Neuronal stem cell (in vitro differentiated cells): Measurements from ENCODE around the gene SLC6A3.
A peak's percentile ranks its signal among the peaks of the same experiment; 100 is the strongest.

Source experiments
- DNase-seq: peaks from one replicate; pipeline ENCODE4 v3.0.0-alpha.2; 2013; ENCODE audit warnings: low spot score
- H2AFZ ChIP-seq: one replicate; pipeline ENCODE4 v1.6.1; 2013; ENCODE audit warnings: mild to moderate bottlenecking, low read length, inconsistent platforms
- H2AK5ac ChIP-seq: 2 replicates; pipeline ENCODE4 v1.6.1; 2013; ENCODE audit warnings: low read depth, mild to moderate bottlenecking, inconsistent platforms, low read length, moderate library complexity, mixed read lengths
- H2BK120ac ChIP-seq: 2 replicates; pipeline ENCODE4 v1.6.1; 2013; ENCODE audit warnings: low read depth, mild to moderate bottlenecking, inconsistent platforms, low read length, moderate library complexity, mixed read lengths
- H2BK12ac ChIP-seq: one replicate; pipeline ENCODE4 v1.6.1; 2013; ENCODE audit warnings: low read length, inconsistent platforms
- H2BK15ac ChIP-seq: 2 replicates; pipeline ENCODE4 v1.6.1; 2013; ENCODE audit warnings: mild to moderate bottlenecking, low read length, inconsistent platforms, mixed read lengths
- H2BK5ac ChIP-seq: one replicate; pipeline ENCODE4 v1.6.1; 2013; ENCODE audit warnings: inconsistent platforms, mild to moderate bottlenecking, low read length, moderate library complexity
- H3K14ac ChIP-seq: one replicate; pipeline ENCODE4 v1.6.1; 2013; ENCODE audit warnings: low read length, inconsistent platforms
- H3K18ac ChIP-seq: 2 replicates; pipeline ENCODE4 v1.6.1; 2013; ENCODE audit warnings: low read length, inconsistent platforms
- H3K23ac ChIP-seq: 2 replicates; pipeline ENCODE4 v1.6.1; 2013; ENCODE audit warnings: low read depth, mild to moderate bottlenecking, mixed read lengths, low read length, inconsistent platforms; ENCODE audit not compliant: poor library complexity
- H3K27ac ChIP-seq: replicated peaks from 3 replicates; pipeline ENCODE4 v1.5.1; 2013; ENCODE audit warnings: low read length, inconsistent platforms
- H3K27me3 ChIP-seq, 3 experiments: 2 replicates each; pipeline ENCODE4 v1.6.1; 2013; ENCODE audit warnings: low read length in 3 of 3, mild to moderate bottlenecking in 2 of 3, inconsistent platforms in 1 of 3, low read depth in 1 of 3, mixed read lengths in 1 of 3, moderate library complexity in 1 of 3; ENCODE audit not compliant: control insufficient read depth in 3 of 3, insufficient read depth in 3 of 3
- H3K36me3 ChIP-seq, 2 donors: replicated peaks in 1 of 2; 2 replicates each; pipeline ENCODE4 v1.6.1; 2013; ENCODE audit warnings: low read length in 2 of 2; ENCODE audit not compliant: control insufficient read depth in 2 of 2, insufficient read depth in 2 of 2
- H3K4ac ChIP-seq: 2 replicates; pipeline ENCODE4 v1.6.1; 2013; ENCODE audit warnings: inconsistent platforms, mild to moderate bottlenecking, low read length, moderate library complexity
- H3K4me1 ChIP-seq, 2 donors: 1 replicate in 1 of 2; 2 replicates in 1 of 2; pipeline ENCODE4 v1.6.1; 2013; ENCODE audit warnings: low read length in 2 of 2, low read depth in 1 of 2; ENCODE audit not compliant: control insufficient read depth in 2 of 2, insufficient read depth in 1 of 2
- H3K4me2 ChIP-seq: one replicate; pipeline ENCODE4 v1.6.1; 2013; ENCODE audit warnings: mild to moderate bottlenecking, low read length, inconsistent platforms; ENCODE audit not compliant: insufficient read depth, poor library complexity, severe bottlenecking
- H3K4me3 ChIP-seq, 2 donors: 2 replicates each; pipeline ENCODE4 v1.5.1; 2013; ENCODE audit warnings: low read length in 2 of 2, mild to moderate bottlenecking in 2 of 2, inconsistent platforms in 1 of 2, moderate library complexity in 1 of 2
- H3K79me1 ChIP-seq: one replicate; pipeline ENCODE4 v1.6.1; 2013; ENCODE audit warnings: low read depth, mild to moderate bottlenecking, inconsistent platforms, low read length, moderate library complexity
- H3K9ac ChIP-seq: one replicate; pipeline ENCODE4 v1.6.1; 2013; ENCODE audit warnings: mild to moderate bottlenecking, low read depth, low read length, inconsistent platforms; ENCODE audit not compliant: poor library complexity
- H3K9me3 ChIP-seq, 2 donors: replicated peaks in 1 of 2; 2 replicates each; pipeline versions ENCODE3 to v1.6.1; 2013; ENCODE audit warnings: low read length in 2 of 2, mild to moderate bottlenecking in 2 of 2, inconsistent platforms in 1 of 2, low read depth in 1 of 2, mixed read lengths in 1 of 2, moderate library complexity in 1 of 2; ENCODE audit not compliant: control insufficient read depth in 2 of 2, insufficient read depth in 1 of 2
- H4K8ac ChIP-seq: one replicate; pipeline ENCODE4 v1.6.1; 2013; ENCODE audit warnings: low read depth, mild to moderate bottlenecking, inconsistent platforms, low read length, moderate library complexity
- H4K91ac ChIP-seq: one replicate; pipeline ENCODE4 v1.6.1; 2013; ENCODE audit warnings: low read length, low read depth, mild to moderate bottlenecking, inconsistent platforms; ENCODE audit not compliant: poor library complexity
- WGBS, 2 donors: extraction: QIAGEN DNeasy Blood & Tissue Kit; methylation state at CpG; one replicate each; pipeline ENCODE4 v1.1.7; 2013; ENCODE audit warnings: missing lambda C conversion rate in 2 of 2, mixed read lengths in 1 of 2; ENCODE audit not compliant: insufficient read length in 2 of 2, insufficient replicate concordance in 1 of 2; ENCODE audit errors: extremely low coverage in 2 of 2; 5-methylcytosine and 5-hydroxymethylcytosine counted together

SLC6A3 gene

GRCh38 chr5:1405539-1406530 is 39.4 kb downstream of the SLC6A3 start:
- Histone ChIP-seq H3K9me3 (peaks cover 0 to 2% of the 10 kb centered on the region in 2 donors), H2AK5ac (peak overlapping the region; percentile 37), H4K91ac (no peak overlapping the region), H3K4ac (no peak overlapping the region), H2BK12ac (no peak overlapping the region), H2BK120ac (no peak overlapping the region), H3K27ac (no peak overlapping the region), H3K27me3 (peaks cover 0 to 40% (median 1%) of the 10 kb centered on the region in 3 experiments), H2AFZ (no peak overlapping the region), H3K18ac (no peak overlapping the region), H3K23ac (peak overlapping the region; percentile 65), H3K9ac (no peak overlapping the region), H3K4me2 (no peak overlapping the region), H3K79me1 (peaks cover 2% of the 10 kb centered on the region), H3K14ac (no peak overlapping the region), H3K4me3 (peak overlapping the region in 1 of 2 donors; percentile 14), H2BK15ac (no peak overlapping the region), H3K36me3 (no peaks in the 10 kb centered on the region), H3K4me1 (peaks cover 0 to 2% of the 10 kb centered on the region in 2 donors), H2BK5ac (no peak overlapping the region), H4K8ac (peak overlapping the region; percentile 17)
- no peak for DNase-seq
- no CpG with 5 or more reads among the region's 40 CpGs for WGBS, 2 donors

- Histone ChIP-seq H3K4ac (no peak overlapping the region), H3K18ac (no peak overlapping the region), H3K27ac (no peak overlapping the region), H2BK12ac (no peak overlapping the region), H3K4me2 (no peak overlapping the region), H3K36me3 (no peaks in the 10 kb centered on the region), H3K4me3 (peak overlapping the region in 1 of 2 donors; percentile 47), H2AFZ (no peak overlapping the region), H3K27me3 (peaks cover 0 to 35% (median 0%) of the 10 kb centered on the region in 3 experiments), H2BK5ac (no peak overlapping the region), H3K23ac (peak overlapping the region; percentile 65), H2BK120ac (no peak overlapping the region), H3K4me1 (peaks cover 0 to 2% of the 10 kb centered on the region in 2 donors), H3K79me1 (peaks cover 2% of the 10 kb centered on the region), H4K8ac (no peak overlapping the region), H4K91ac (no peak overlapping the region), H2BK15ac (no peak overlapping the region), H3K9ac (peak overlapping the region; percentile 21), H2AK5ac (no peak overlapping the region), H3K14ac (no peak overlapping the region), H3K9me3 (no peaks in the 10 kb centered on the region)
- WGBS, 2 donors: no CpG with 5 or more reads among the region's 19 CpGs
- no peak for DNase-seq
Measured at GRCh38 chr5:1405121-1405520, 40.1 kb downstream of the SLC6A3 start.

GRCh38 chr5:1404062-1404461 is 41.2 kb downstream of the SLC6A3 start:
- Histone ChIP-seq H3K79me1 (peaks cover 2% of the 10 kb centered on the region), H3K9me3 (peaks cover 0 to under 1% of the 10 kb centered on the region in 2 donors), H2BK5ac (no peak overlapping the region), H2BK15ac (no peak overlapping the region), H3K27ac (no peak overlapping the region), H3K4ac (no peak overlapping the region), H3K23ac (no peak overlapping the region), H3K4me1 (no peaks in the 10 kb centered on the region), H3K14ac (no peak overlapping the region), H3K4me2 (no peak overlapping the region), H2AK5ac (no peak overlapping the region), H4K8ac (no peak overlapping the region), H3K36me3 (no peaks in the 10 kb centered on the region), H2BK120ac (no peak overlapping the region), H4K91ac (no peak overlapping the region), H2AFZ (no peak overlapping the region), H3K18ac (no peak overlapping the region), H2BK12ac (no peak overlapping the region), H3K27me3 (peaks cover 0 to 35% (median 0%) of the 10 kb centered on the region in 3 experiments), H3K4me3 (no peak overlapping the region), H3K9ac (no peak overlapping the region)
- DNase-seq: no peak
- no CpG with 5 or more reads among the region's 12 CpGs for WGBS, 2 donors

- Histone ChIP-seq H2BK5ac (no peak overlapping the region), H3K36me3 (no peaks in the 10 kb centered on the region), H3K27me3 (peaks cover 0 to 35% (median 0%) of the 10 kb centered on the region in 3 experiments), H3K23ac (peak overlapping the region; percentile 75), H3K4me2 (no peak overlapping the region), H2BK15ac (no peak overlapping the region), H2BK120ac (no peak overlapping the region), H3K4me1 (no peaks in the 10 kb centered on the region), H3K27ac (no peak overlapping the region), H3K18ac (no peak overlapping the region), H3K9me3 (peaks cover 0 to 4% of the 10 kb centered on the region in 2 donors), H4K91ac (no peak overlapping the region), H3K9ac (peak overlapping the region; percentile 56), H2AFZ (no peak overlapping the region), H4K8ac (no peak overlapping the region), H3K79me1 (peaks cover 2% of the 10 kb centered on the region), H2AK5ac (peak overlapping the region; percentile 52), H3K4me3 (peak overlapping the region in 1 of 2 donors; percentile 63), H3K4ac (no peak overlapping the region), H3K14ac (peak overlapping the region; percentile 12), H2BK12ac (no peak overlapping the region)
- no peak for DNase-seq
- WGBS, 2 donors: no CpG with 5 or more reads among the region's 24 CpGs
Measured at GRCh38 chr5:1402611-1403255, 42.5 kb downstream of the SLC6A3 start.
